Measurements from ENCODE around the gene LSM2. TPM values are rescaled to one million over a fixed set of nuclear protein-coding genes. Genes with fewer than 3 reads are reported as not detected.
A peak's percentile ranks its signal among the peaks of the same experiment; 100 is the strongest.

LSM2 gene
- total and polyA plus RNA-seq, 12 donors = 17.5 to 52.0 (median 23.0) TPM

GRCh38 chr6:31829633-31830283 is 23.0 kb upstream of the LSM2 start:
- ATAC-seq = no peak
- Histone ChIP-seq H3K4me3 (peak overlapping the region; percentile 46 to 77 (median 68)), H3K36me3 (no peaks in the 10 kb centered on the region), H3K9me3 (no peaks in the 10 kb centered on the region), H3K27ac (peak overlapping the region in 9 of 10 donors; percentile 4 to 98 (median 69)), H3K27me3 (no peaks in the 10 kb centered on the region), H3K4me1 (peaks cover 10 to 52% (median 36%) of the 10 kb centered on the region in 9 donors)
- WGBS, 2 donors = 0 to 1% methylated on average over 12 to 15 of the region's 15 CpGs
- no peak for DNase-seq
- TF ChIP-seq, protein P1, sequence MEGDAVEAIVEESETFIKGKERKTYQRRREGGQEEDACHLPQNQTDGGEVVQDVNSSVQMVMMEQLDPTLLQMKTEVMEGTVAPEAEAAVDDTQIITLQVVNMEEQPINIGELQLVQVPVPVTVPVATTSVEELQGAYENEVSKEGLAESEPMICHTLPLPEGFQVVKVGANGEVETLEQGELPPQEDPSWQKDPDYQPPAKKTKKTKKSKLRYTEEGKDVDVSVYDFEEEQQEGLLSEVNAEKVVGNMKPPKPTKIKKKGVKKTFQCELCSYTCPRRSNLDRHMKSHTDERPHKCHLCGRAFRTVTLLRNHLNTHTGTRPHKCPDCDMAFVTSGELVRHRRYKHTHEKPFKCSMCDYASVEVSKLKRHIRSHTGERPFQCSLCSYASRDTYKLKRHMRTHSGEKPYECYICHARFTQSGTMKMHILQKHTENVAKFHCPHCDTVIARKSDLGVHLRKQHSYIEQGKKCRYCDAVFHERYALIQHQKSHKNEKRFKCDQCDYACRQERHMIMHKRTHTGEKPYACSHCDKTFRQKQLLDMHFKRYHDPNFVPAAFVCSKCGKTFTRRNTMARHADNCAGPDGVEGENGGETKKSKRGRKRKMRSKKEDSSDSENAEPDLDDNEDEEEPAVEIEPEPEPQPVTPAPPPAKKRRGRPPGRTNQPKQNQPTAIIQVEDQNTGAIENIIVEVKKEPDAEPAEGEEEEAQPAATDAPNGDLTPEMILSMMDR (IDR thresholded peaks at IDR 0.05) = peak in 8 of 9 donors; percentile 26 to 70 (median 54)
- intact Hi-C loops (cut with DNase I) = loop anchor here (1.0 to 10.0 kb wide), 14 partner anchors 32 to 285 kb away; partner anchors contain the start of genes LY6G5C (in 6 of the 10), CLIC1 (in 4 of the 10), ATP6V1G2 (in 3 of the 10) and DDAH2 (in 3 of the 10)

- Histone ChIP-seq H3K4me1 (peaks cover 9 to 54% (median 46%) of the 10 kb centered on the region in 9 donors), H3K4me3 (peak within 1 kb of the TSS; percentile 42 to 78 (median 66)), H3K27ac (peak within 1 kb of the TSS; percentile 85 to 99 (median 96)), H3K27me3 (no peaks in the 10 kb centered on the region), H3K36me3 (no peaks in the 10 kb centered on the region), H3K9me3 (no peaks in the 10 kb centered on the region)
- DNase-seq = peak; percentile 98 to 99
- ATAC-seq = peak; percentile 92 to 97 (median 94)
- TF ChIP-seq, protein P1 (IDR thresholded peaks at IDR 0.05) = no peak
- intact Hi-C loops (cut with DNase I) = loop anchor here in 3 of 10 donors (2.0 to 10.0 kb wide), 3 partner anchors 33 to 283 kb away; partner anchors contain the start of genes ATP6V1G2 (in 1 of the 3), CLIC1 (in 1 of the 3), DDX39B (in 1 of the 3) and NFKBIL1 (in 1 of the 3)
- WGBS, 2 donors = 0% methylated on average over 52 of the region's 56 CpGs
Measured at GRCh38 chr6:31827286-31828079, 20.7 kb upstream of the LSM2 start, which contains the start of gene HSPA1B. Gene HSPA1B, plus strand, starts transcription at chr6:31827738. Its CDS starts 213 bp downstream, at chr6:31827951.

DNA sequence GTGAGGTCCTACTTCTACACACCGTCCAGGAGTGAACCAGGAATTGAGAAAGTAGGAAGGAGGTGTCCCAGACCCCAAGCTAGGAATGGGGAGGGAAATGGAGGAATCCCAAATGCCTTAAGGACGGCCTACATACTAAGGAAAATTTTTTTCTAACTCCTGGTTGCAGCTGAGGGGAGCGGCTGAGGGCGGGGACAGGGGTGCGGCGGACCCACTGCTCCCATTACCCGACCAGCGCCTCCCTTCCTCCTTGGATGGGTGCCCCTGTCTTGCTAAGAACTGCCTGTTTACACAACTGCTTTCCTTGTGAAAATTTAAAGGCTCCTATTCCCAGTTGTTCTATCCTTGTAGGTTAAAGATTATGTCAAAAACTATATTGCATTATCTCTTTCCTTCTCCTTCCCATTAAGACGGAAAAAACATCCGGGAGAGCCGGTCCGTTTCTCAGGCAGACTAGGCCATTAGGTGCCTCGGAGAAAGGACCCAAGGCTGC is 20.1 kb upstream of the LSM2 start:
- Histone ChIP-seq H3K36me3 (no peaks in the 10 kb centered on the region), H3K27ac (peak overlapping the region; percentile 85 to 99 (median 96)), H3K4me1 (peaks cover 9 to 52% (median 42%) of the 10 kb centered on the region in 9 donors), H3K4me3 (peak overlapping the region; percentile 3 to 78 (median 66)), H3K9me3 (no peaks in the 10 kb centered on the region), H3K27me3 (no peaks in the 10 kb centered on the region)
- WGBS, 2 donors = 0 to 1% methylated on average over 13 of the region's 13 CpGs
- intact Hi-C loops (cut with DNase I) = loop anchor here in 3 of 10 donors (2.0 to 10.0 kb wide), 3 partner anchors 32 to 282 kb away; partner anchors contain the start of genes ATP6V1G2 (in 1 of the 3), CLIC1 (in 1 of the 3), DDX39B (in 1 of the 3) and NFKBIL1 (in 1 of the 3)
- TF ChIP-seq, protein P1 (IDR thresholded peaks at IDR 0.05) = no peak
- ATAC-seq = peak; percentile 30 to 61 (median 55)
- DNase-seq = peak; percentile 84 to 89

Data from heart right ventricle (tissue), 16 donors.